ENCODE results near the gene COL23A1.

Gene COL23A1

GRCh38 chr5:178207183-178207916, 382.8 kb downstream of the COL23A1 start:
- H3K4me3 ChIP-seq (ENCODE audit: low read depth in 1 of 2, low read length in 1 of 2): no peak overlapping the region
- no peaks in the 10 kb centered on the region for H3K9me3 ChIP-seq
- TF ChIP-seq, protein P1, sequence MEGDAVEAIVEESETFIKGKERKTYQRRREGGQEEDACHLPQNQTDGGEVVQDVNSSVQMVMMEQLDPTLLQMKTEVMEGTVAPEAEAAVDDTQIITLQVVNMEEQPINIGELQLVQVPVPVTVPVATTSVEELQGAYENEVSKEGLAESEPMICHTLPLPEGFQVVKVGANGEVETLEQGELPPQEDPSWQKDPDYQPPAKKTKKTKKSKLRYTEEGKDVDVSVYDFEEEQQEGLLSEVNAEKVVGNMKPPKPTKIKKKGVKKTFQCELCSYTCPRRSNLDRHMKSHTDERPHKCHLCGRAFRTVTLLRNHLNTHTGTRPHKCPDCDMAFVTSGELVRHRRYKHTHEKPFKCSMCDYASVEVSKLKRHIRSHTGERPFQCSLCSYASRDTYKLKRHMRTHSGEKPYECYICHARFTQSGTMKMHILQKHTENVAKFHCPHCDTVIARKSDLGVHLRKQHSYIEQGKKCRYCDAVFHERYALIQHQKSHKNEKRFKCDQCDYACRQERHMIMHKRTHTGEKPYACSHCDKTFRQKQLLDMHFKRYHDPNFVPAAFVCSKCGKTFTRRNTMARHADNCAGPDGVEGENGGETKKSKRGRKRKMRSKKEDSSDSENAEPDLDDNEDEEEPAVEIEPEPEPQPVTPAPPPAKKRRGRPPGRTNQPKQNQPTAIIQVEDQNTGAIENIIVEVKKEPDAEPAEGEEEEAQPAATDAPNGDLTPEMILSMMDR (IDR thresholded peaks at IDR 0.05): no peak
- H3K27ac ChIP-seq: peak overlapping the region; percentile 85
- H3K27me3 ChIP-seq: no peaks in the 10 kb centered on the region
- H3K36me3 ChIP-seq: peaks cover 61% of the 10 kb centered on the region
- H3K4me1 ChIP-seq (ENCODE audit: control insufficient read depth in 1 of 2, insufficient read depth in 1 of 2, low read depth in 1 of 2, low read length in 1 of 2): peaks cover 16 to 24% of the 10 kb centered on the region in 2 experiments

DNA sequence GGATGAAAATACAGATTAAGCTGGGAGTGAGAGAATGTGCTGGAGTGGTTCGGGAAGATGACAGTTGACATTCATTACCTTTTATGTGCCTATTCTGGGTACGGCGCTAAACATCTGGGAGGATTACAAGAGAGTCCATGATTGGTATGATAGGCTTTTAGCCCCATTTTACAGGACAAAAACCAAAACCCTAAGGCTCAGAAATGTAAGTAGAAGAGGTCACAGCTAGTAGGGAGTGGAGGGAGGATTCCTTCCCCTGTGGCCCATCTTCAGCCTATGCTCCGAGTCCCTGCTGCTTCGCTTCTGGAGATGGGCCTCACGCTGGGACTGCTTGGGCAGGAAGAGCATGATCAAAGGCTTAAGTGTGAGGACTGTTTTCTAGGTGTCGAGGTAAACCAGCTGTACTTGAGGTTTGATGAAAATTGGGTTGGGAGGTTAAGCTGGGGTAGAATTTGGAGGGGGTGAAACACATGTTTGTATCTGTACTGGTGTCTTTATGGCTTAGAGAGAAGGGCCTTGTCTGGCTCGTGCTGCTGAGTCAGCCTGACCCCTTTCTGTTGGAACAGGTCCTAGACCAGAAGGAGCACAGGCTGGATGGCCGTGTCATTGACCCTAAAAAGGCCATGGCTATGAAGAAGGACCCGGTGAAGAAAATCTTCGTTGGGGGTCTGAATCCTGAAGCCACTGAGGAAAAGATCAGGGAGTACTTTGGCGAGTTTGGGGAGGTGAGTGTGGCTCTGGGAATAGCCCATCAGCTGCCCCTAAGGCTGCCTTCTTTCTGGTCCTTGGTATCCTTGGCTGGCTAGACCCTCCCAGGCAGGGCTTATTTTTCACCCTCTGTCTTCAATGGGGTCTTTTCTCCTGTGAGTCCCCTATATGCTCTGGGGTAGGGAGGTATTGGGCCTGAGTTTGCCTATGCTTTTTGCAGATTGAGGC, 383.8 kb downstream of the COL23A1 start:
- Histone ChIP-seq H3K9me3 (no peaks in the 10 kb centered on the region), H3K27ac (peak overlapping the region; percentile 85), H3K36me3 (peaks cover 51% of the 10 kb centered on the region), H3K27me3 (no peaks in the 10 kb centered on the region), H3K4me3 (ENCODE audit: low read depth in 1 of 2, low read length in 1 of 2) (peak overlapping the region; percentile 92 to 99), H3K4me1 (ENCODE audit: control insufficient read depth in 1 of 2, insufficient read depth in 1 of 2, low read depth in 1 of 2, low read length in 1 of 2) (peaks cover 25 to 33% of the 10 kb centered on the region in 2 experiments)
- TF ChIP-seq, protein P1 (IDR thresholded peaks at IDR 0.05): no peak

DNA sequence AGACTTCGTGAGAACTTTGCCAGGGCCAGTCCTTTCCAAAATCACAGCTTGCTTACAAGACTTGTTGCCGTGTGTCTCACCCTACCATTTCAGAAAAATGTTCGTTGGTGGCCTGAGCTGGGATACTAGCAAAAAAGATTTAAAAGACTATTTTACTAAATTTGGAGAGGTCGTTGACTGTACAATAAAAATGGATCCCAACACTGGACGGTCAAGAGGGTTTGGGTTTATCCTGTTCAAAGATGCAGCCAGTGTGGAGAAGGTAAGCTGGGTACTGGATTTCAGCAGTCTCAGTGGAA, 384.5 kb downstream of the COL23A1 start:
- peak overlapping the region; percentile 85 for H3K27ac ChIP-seq
- peaks cover 44% of the 10 kb centered on the region for H3K36me3 ChIP-seq
- TF ChIP-seq, protein P1 (IDR thresholded peaks at IDR 0.05): no peak
- peaks cover 26 to 37% of the 10 kb centered on the region in 2 experiments for H3K4me1 ChIP-seq (ENCODE audit: control insufficient read depth in 1 of 2, insufficient read depth in 1 of 2, low read depth in 1 of 2, low read length in 1 of 2)
- H3K4me3 ChIP-seq (ENCODE audit: low read depth in 1 of 2, low read length in 1 of 2): peak overlapping the region; percentile 92 to 99
- H3K27me3 ChIP-seq: no peaks in the 10 kb centered on the region
- no peaks in the 10 kb centered on the region for H3K9me3 ChIP-seq

- H3K36me3 ChIP-seq: peaks cover 38% of the 10 kb centered on the region
- H3K27ac ChIP-seq: peak overlapping the region; percentile 85
- TF ChIP-seq, protein P1 (IDR thresholded peaks at IDR 0.05): peak; percentile 17
- peak overlapping the region; percentile 92 to 99 for H3K4me3 ChIP-seq (ENCODE audit: low read depth in 1 of 2, low read length in 1 of 2)
- H3K9me3 ChIP-seq: no peaks in the 10 kb centered on the region
- peaks cover 31 to 41% of the 10 kb centered on the region in 2 experiments for H3K4me1 ChIP-seq (ENCODE audit: control insufficient read depth in 1 of 2, insufficient read depth in 1 of 2, low read depth in 1 of 2, low read length in 1 of 2)
- no peaks in the 10 kb centered on the region for H3K27me3 ChIP-seq
Observed at GRCh38 chr5:178204935-178205748, 385.1 kb downstream of the COL23A1 start.

Measured in neutrophil (primary cell).